ENCODE measurements around the gene FEZ2. TPM values are rescaled to one million over a fixed set of nuclear protein-coding genes. Genes with fewer than 3 reads are reported as not detected.

The FEZ2 gene
- polyA plus RNA-seq, 1 of the 3 experiments (the other 2 are of a cell fraction): 37.2 TPM

GRCh38 chr2:36535099-36535498 is 62.9 kb downstream of the FEZ2 start (continued):
- TF ChIP-seq CHD2 (IDR thresholded peaks at IDR 0.05; ENCODE audit: low read length, partially characterized antibody): no peak

GRCh38 chr2:36534275-36534799 is 63.6 kb downstream of the FEZ2 start:
- peaks cover 61 to 65% of the 10 kb centered on the region in 2 experiments for H3K36me3 ChIP-seq (replicated peaks in 1 of 2; ENCODE audit: control insufficient read depth in 1 of 2, insufficient read depth in 2 of 2, low read length in 1 of 2)
- no peaks in the 10 kb centered on the region for H3K9me3 ChIP-seq
- no peak overlapping the region for H2AFZ ChIP-seq (ENCODE audit: low read depth)
- no peak overlapping the region for H3K4me3 ChIP-seq (ENCODE audit: low read depth in 2 of 2, low read length in 1 of 2)
- H3F3A ChIP-seq (replicated peaks; ENCODE audit: insufficient read depth): peaks cover 92% of the 10 kb centered on the region
- DNase-seq: no peak
- no peak overlapping the region for H3K9ac ChIP-seq
- no peaks in the 10 kb centered on the region for H3K27me3 ChIP-seq (ENCODE audit: insufficient read depth)
- H3K27ac ChIP-seq (ENCODE audit: low read depth in 2 of 2, low read length in 1 of 2): peak overlapping the region in 1 of 2 experiments; percentile 13; a peak in 1 of 4 replicates
- CTCF ChIA-PET: no interaction called here
- H3K4me1 ChIP-seq (ENCODE audit: control insufficient read depth in 1 of 2, insufficient read depth in 2 of 2, low read depth in 1 of 2, low read length in 1 of 2): peaks cover 2 to 28% of the 10 kb centered on the region in 2 experiments; a peak in 3 of 4 replicates
- peaks cover 49% of the 10 kb centered on the region for H3K79me2 ChIP-seq (ENCODE audit: insufficient read depth)
- no peaks in the 10 kb centered on the region for H3K9me2 ChIP-seq
- no peak overlapping the region for H3K4me2 ChIP-seq
- TF ChIP-seq POLR2AphosphoS5 (IDR thresholded peaks at IDR 0.05; ENCODE audit: low read depth, low read length): 0 out of 2 replicates have a peak, but pooled peaks have one; percentile 44
- no peak for TF ChIP-seq YY1 (IDR thresholded peaks at IDR 0.05; ENCODE audit: low read depth)
- POLR2A ChIA-PET: no interaction called here
- no peaks in the 10 kb centered on the region for H4K20me1 ChIP-seq (ENCODE audit: insufficient read depth)

- Histone ChIP-seq H3K9me2 (no peaks in the 10 kb centered on the region), H3K27ac (ENCODE audit: low read depth in 2 of 2, low read length in 1 of 2) (peak overlapping the region in 1 of 2 experiments; percentile 60; a peak in 1 of 4 replicates), H4K20me1 (ENCODE audit: insufficient read depth) (no peaks in the 10 kb centered on the region), H3K4me2 (no peak overlapping the region), H3K36me3 (replicated peaks in 1 of 2; ENCODE audit: control insufficient read depth in 1 of 2, insufficient read depth in 2 of 2, low read length in 1 of 2) (peaks cover 66 to 69% of the 10 kb centered on the region in 2 experiments), H3K4me1 (ENCODE audit: control insufficient read depth in 1 of 2, insufficient read depth in 2 of 2, low read depth in 1 of 2, low read length in 1 of 2) (peaks cover 0 to 14% of the 10 kb centered on the region in 2 experiments; a peak in 1 of 4 replicates), H3K4me3 (ENCODE audit: low read depth in 2 of 2, low read length in 1 of 2) (no peak overlapping the region), H3K9me3 (no peaks in the 10 kb centered on the region), H3K27me3 (ENCODE audit: insufficient read depth) (no peaks in the 10 kb centered on the region), H3K9ac (no peak overlapping the region), H3F3A (replicated peaks; ENCODE audit: insufficient read depth) (peaks cover 79% of the 10 kb centered on the region), H2AFZ (ENCODE audit: low read depth) (no peak overlapping the region), H3K79me2 (ENCODE audit: insufficient read depth) (peaks cover 69% of the 10 kb centered on the region)
- 85% methylated on average over 3 of the region's 3 CpGs for WGBS (ENCODE audit: low lambda C conversion rate)
- no peak for DNase-seq
- peak; percentile 21; the same call in 1 of the 2 replicates for TF ChIP-seq CTCF (IDR thresholded peaks at IDR 0.05)
- TF ChIP-seq NFIC (IDR thresholded peaks at IDR 0.05; ENCODE audit: borderline replicate concordance): no peak
- ChIA-PET POLR2A (no interaction called here), CTCF (interaction anchor here (1.7 kb wide), 1 partner anchor 15 kb away, joined by 6 read pairs; no protein-coding TSS in a partner anchor)
Observed at GRCh38 chr2:36530983-36531354, 67.0 kb downstream of the FEZ2 start.
